ENCODE data around the gene SH3PXD2A.

The SH3PXD2A gene

GRCh38 chr10:103804871-103805270 is 50.5 kb downstream of the SH3PXD2A start:
- TF ChIP-seq CTCF (IDR thresholded peaks at IDR 0.05): no peak
- no peaks in the 10 kb centered on the region for H3K79me2 ChIP-seq
- H3K4me3 ChIP-seq (ENCODE audit: low read depth, low read length): no peak overlapping the region
- H3K4me1 ChIP-seq: no peaks in the 10 kb centered on the region
- no peak overlapping the region for H3K27ac ChIP-seq
- H3K27me3 ChIP-seq (ENCODE audit: control insufficient read depth, insufficient read depth, low read length): no peaks in the 10 kb centered on the region
- H3K36me3 ChIP-seq (ENCODE audit: control insufficient read depth, insufficient read depth, low read length): no peaks in the 10 kb centered on the region
- no peak overlapping the region for H2AFZ ChIP-seq
- H3K9me3 ChIP-seq (ENCODE audit: control insufficient read depth, low read length): no peaks in the 10 kb centered on the region
- H3K9ac ChIP-seq: no peak overlapping the region
- H3K4me2 ChIP-seq (ENCODE audit: low read length): no peak overlapping the region

GRCh38 chr10:103803941-103804340 is 51.4 kb downstream of the SH3PXD2A start:
- Histone ChIP-seq H3K9me3 (ENCODE audit: control insufficient read depth, low read length) (no peaks in the 10 kb centered on the region), H3K27me3 (ENCODE audit: control insufficient read depth, insufficient read depth, low read length) (no peaks in the 10 kb centered on the region), H3K4me2 (ENCODE audit: low read length) (no peak overlapping the region), H3K27ac (no peak overlapping the region), H3K4me1 (no peaks in the 10 kb centered on the region), H2AFZ (no peak overlapping the region), H3K36me3 (ENCODE audit: control insufficient read depth, insufficient read depth, low read length) (no peaks in the 10 kb centered on the region), H3K4me3 (ENCODE audit: low read depth, low read length) (no peak overlapping the region), H3K9ac (no peak overlapping the region), H3K79me2 (no peaks in the 10 kb centered on the region)
- no peak for TF ChIP-seq CTCF (IDR thresholded peaks at IDR 0.05)

GRCh38 chr10:103802637-103803353 is 52.6 kb downstream of the SH3PXD2A start:
- Histone ChIP-seq H3K79me2 (no peaks in the 10 kb centered on the region), H3K4me2 (ENCODE audit: low read length) (no peak overlapping the region), H3K4me1 (no peaks in the 10 kb centered on the region), H3K27ac (no peak overlapping the region), H3K36me3 (ENCODE audit: control insufficient read depth, insufficient read depth, low read length) (no peaks in the 10 kb centered on the region), H2AFZ (no peak overlapping the region), H3K9ac (no peak overlapping the region), H3K4me3 (ENCODE audit: low read depth, low read length) (no peak overlapping the region), H3K27me3 (ENCODE audit: control insufficient read depth, insufficient read depth, low read length) (no peaks in the 10 kb centered on the region), H3K9me3 (ENCODE audit: control insufficient read depth, low read length) (no peaks in the 10 kb centered on the region)
- no peak for TF ChIP-seq CTCF (IDR thresholded peaks at IDR 0.05)

- no peak overlapping the region for H3K9ac ChIP-seq
Measured at GRCh38 chr10:103802081-103802480, 53.3 kb downstream of the SH3PXD2A start.

More at GRCh38 chr10:103802081-103802480, 53.3 kb downstream of the SH3PXD2A start:
- H3K27ac ChIP-seq: no peak overlapping the region
- H3K9me3 ChIP-seq (ENCODE audit: control insufficient read depth, low read length): no peaks in the 10 kb centered on the region
- TF ChIP-seq CTCF (IDR thresholded peaks at IDR 0.05): no peak
- H3K79me2 ChIP-seq: no peaks in the 10 kb centered on the region
- no peaks in the 10 kb centered on the region for H3K27me3 ChIP-seq (ENCODE audit: control insufficient read depth, insufficient read depth, low read length)
- H2AFZ ChIP-seq: no peak overlapping the region
- no peak overlapping the region for H3K4me3 ChIP-seq (ENCODE audit: low read depth, low read length)
- H3K4me2 ChIP-seq (ENCODE audit: low read length): no peak overlapping the region
- H3K36me3 ChIP-seq (ENCODE audit: control insufficient read depth, insufficient read depth, low read length): no peaks in the 10 kb centered on the region
- no peaks in the 10 kb centered on the region for H3K4me1 ChIP-seq

Measured in parathyroid adenoma (tissue), 2 donors.